ENCODE data around the gene CCDC197.

GRCh38 chr14:93956514-93957332 is 40.4 kb upstream of the CCDC197 start:
- no peak for TF ChIP-seq CTCF (IDR thresholded peaks at IDR 0.05)
- no peak for TF ChIP-seq EP300 (IDR thresholded peaks at IDR 0.05)
- TF ChIP-seq POLR2A (IDR thresholded peaks at IDR 0.05), result no peak

Measured in ovary (tissue), 3 donors.